ENCODE data around the gene PELI3. TPM values are rescaled to one million over a fixed set of nuclear protein-coding genes. Genes with fewer than 3 reads are reported as not detected.
A peak's percentile ranks its signal among the peaks of the same experiment; 100 is the strongest.

The PELI3 gene
- total RNA-seq: 10 to 100 TPM; 28.7 to 50.4 (median 37.7) TPM

DNA sequence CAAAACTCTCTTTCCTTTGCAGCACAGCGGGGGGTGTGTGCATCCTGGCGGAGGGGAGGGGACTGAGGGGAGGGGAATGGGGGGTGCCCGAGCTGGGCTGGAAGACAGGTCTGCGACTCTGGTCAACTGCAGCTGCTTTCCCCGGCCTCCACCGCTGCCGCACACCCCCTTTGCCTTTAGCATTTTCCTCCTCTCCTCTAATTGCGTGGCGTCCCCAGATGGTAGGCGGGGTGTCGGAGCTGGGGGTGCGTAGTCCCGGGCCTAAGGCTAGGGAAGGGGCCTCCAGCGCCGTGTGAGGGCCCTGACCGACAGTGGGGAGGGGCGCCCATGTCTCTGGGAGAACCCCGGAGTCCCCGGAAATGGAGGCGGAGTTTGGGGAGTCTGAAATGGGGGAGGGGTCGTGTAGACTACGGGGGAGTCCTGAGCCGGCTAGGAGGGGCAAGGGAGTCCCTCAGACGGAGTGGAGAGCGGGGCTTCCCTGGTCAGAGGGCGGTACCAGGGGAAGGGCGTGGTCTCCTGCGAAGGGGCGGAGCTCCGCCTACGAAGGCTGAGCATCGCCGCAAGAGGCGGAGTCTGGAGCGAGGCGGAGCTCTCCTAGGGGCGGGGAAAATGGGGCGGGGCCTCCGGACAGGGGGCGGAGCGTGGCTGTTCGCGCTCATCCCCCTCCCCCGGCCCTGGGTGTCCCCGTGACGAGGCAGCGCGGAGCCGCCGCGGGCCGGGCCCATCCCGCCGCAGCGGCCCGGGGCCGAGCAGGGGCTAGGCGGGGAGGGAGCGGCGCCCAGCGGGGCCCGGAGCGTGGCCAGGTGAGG is at the start of gene PELI3:
Gene PELI3 (plus strand): TSS at position 681 of the 809 bp plus-strand sequence. CDS start 1,224 bp downstream, outside the sequence.
- 0% methylated on average over 17 of the region's 63 CpGs for WGBS
- intact Hi-C loops (cut with DNase I): no loop called here
- peak within 1 kb of the TSS; percentile 76 to 87 (median 84) for H3K27ac ChIP-seq (replicated peaks in 1 of 4)
- H3K36me3 ChIP-seq: peaks cover 0 to 24% (median 6%) of the 10 kb centered on the region in 4 donors
- peaks cover 10 to 36% (median 27%) of the 10 kb centered on the region in 4 donors for H3K4me1 ChIP-seq
- H3K27me3 ChIP-seq: no peaks in the 10 kb centered on the region
- peak within 1 kb of the TSS; percentile 67 to 98 (median 78) for H3K4me3 ChIP-seq
- peak; percentile 98 for DNase-seq (ENCODE audit: extremely low spot score)
- H3K9me3 ChIP-seq: peaks cover 0 to 7% (median 0%) of the 10 kb centered on the region in 4 donors
- TF ChIP-seq POLR2A (IDR thresholded peaks at IDR 0.05; ENCODE audit: low read depth) (no peak), POLR2AphosphoS5 (IDR thresholded peaks at IDR 0.05) (peak; percentile 56 to 83)

- peaks cover 0 to 11% (median 0%) of the 10 kb centered on the region in 4 donors for H3K36me3 ChIP-seq
- 64% methylated on average over 11 of the region's 11 CpGs for WGBS
- no peak for DNase-seq (ENCODE audit: extremely low spot score)
- TF ChIP-seq EP300 (IDR thresholded peaks at IDR 0.05): no peak
- TF ChIP-seq, protein P1, sequence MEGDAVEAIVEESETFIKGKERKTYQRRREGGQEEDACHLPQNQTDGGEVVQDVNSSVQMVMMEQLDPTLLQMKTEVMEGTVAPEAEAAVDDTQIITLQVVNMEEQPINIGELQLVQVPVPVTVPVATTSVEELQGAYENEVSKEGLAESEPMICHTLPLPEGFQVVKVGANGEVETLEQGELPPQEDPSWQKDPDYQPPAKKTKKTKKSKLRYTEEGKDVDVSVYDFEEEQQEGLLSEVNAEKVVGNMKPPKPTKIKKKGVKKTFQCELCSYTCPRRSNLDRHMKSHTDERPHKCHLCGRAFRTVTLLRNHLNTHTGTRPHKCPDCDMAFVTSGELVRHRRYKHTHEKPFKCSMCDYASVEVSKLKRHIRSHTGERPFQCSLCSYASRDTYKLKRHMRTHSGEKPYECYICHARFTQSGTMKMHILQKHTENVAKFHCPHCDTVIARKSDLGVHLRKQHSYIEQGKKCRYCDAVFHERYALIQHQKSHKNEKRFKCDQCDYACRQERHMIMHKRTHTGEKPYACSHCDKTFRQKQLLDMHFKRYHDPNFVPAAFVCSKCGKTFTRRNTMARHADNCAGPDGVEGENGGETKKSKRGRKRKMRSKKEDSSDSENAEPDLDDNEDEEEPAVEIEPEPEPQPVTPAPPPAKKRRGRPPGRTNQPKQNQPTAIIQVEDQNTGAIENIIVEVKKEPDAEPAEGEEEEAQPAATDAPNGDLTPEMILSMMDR (IDR thresholded peaks at IDR 0.05): no peak
- TF ChIP-seq POLR2A (IDR thresholded peaks at IDR 0.05; ENCODE audit: low read depth): no peak
- TF ChIP-seq POLR2AphosphoS5 (IDR thresholded peaks at IDR 0.05): no peak
- intact Hi-C loops (cut with DNase I): no loop called here
- H3K27me3 ChIP-seq: peaks cover 0 to 3% (median 0%) of the 10 kb centered on the region in 4 donors
- H3K9me3 ChIP-seq: peaks cover 0 to 3% (median 0%) of the 10 kb centered on the region in 4 donors
- H3K4me3 ChIP-seq: no peak overlapping the region
- H3K27ac ChIP-seq (replicated peaks in 1 of 4): peak overlapping the region in 1 of 4 donors; percentile 80
- peaks cover 41 to 69% (median 66%) of the 10 kb centered on the region in 4 donors for H3K4me1 ChIP-seq
Measured at GRCh38 chr11:66417000-66417399, 49.7 kb upstream of the PELI3 start.

GRCh38 chr11:66418168-66418985 is 48.3 kb upstream of the PELI3 start:
- H3K27me3 ChIP-seq: peaks cover 0 to 3% (median 0%) of the 10 kb centered on the region in 4 donors
- H3K27ac ChIP-seq (replicated peaks in 1 of 4): peak overlapping the region; percentile 41 to 80 (median 66)
- intact Hi-C loops (cut with DNase I): no loop called here
- no peak overlapping the region for H3K4me3 ChIP-seq
- H3K4me1 ChIP-seq: peaks cover 41 to 55% (median 52%) of the 10 kb centered on the region in 4 donors
- TF ChIP-seq POLR2A (IDR thresholded peaks at IDR 0.05; ENCODE audit: low read depth) (no peak), EP300 (IDR thresholded peaks at IDR 0.05) (peak; percentile 58), POLR2AphosphoS5 (IDR thresholded peaks at IDR 0.05) (peak; percentile 84 to 89)
- TF ChIP-seq, protein P1 (IDR thresholded peaks at IDR 0.05): peak; percentile 47 to 68 (median 50)
- peaks cover 0 to 22% (median 6%) of the 10 kb centered on the region in 4 donors for H3K36me3 ChIP-seq
- WGBS: 12% methylated on average over 16 of the region's 16 CpGs
- DNase-seq (ENCODE audit: extremely low spot score): no peak
- H3K9me3 ChIP-seq: peaks cover 0 to 3% (median 0%) of the 10 kb centered on the region in 4 donors

DNA sequence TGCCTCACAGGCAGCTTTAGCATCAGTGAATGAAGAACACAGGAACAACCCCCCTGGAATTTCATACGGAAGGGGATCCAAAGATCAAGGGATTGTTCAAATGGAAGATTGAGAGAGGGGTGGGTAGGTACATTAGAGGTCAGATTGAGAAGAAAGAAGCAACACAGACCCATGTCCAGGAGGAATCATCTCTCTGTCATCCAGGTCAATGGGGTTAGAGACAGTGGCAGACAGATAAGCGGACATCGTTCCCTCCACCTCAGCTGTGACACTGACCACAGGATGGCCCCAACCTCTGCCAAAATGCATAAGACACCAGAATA is 47.8 kb upstream of the PELI3 start:
- Histone ChIP-seq H3K27me3 (no peaks in the 10 kb centered on the region), H3K4me3 (no peak overlapping the region), H3K36me3 (peaks cover 0 to 25% (median 10%) of the 10 kb centered on the region in 4 donors), H3K9me3 (peaks cover 0 to 3% (median 0%) of the 10 kb centered on the region in 4 donors), H3K27ac (replicated peaks in 1 of 4) (peak overlapping the region in 1 of 4 donors; percentile 80), H3K4me1 (peaks cover 41 to 50% (median 46%) of the 10 kb centered on the region in 4 donors)
- TF ChIP-seq POLR2AphosphoS5 (IDR thresholded peaks at IDR 0.05) (no peak), POLR2A (IDR thresholded peaks at IDR 0.05; ENCODE audit: low read depth) (no peak), EP300 (IDR thresholded peaks at IDR 0.05) (no peak)
- TF ChIP-seq, protein P1 (IDR thresholded peaks at IDR 0.05): no peak
- intact Hi-C loops (cut with DNase I): no loop called here
- WGBS: 54% methylated on average over 3 of the region's 3 CpGs
- DNase-seq (ENCODE audit: extremely low spot score): no peak

Data from esophagus muscularis mucosa (tissue), 4 donors.